K562 (cell line): ENCODE data around the gene DOK4. TPM values are rescaled to one million over a fixed set of nuclear protein-coding genes. Genes with fewer than 3 reads are reported as not detected.

Experiments
- polyA plus RNA-seq, 8 experiments: library from polyadenylated mRNA; depleted of rRNA in 4 of 8; stranded (reverse) in 5 of 8; unstranded in 3 of 8; fragments of >200 nt; fragmentation: Nextera tagmentation in 2 of 8; fragmentation: Illumina TruSeq in 1 of 8; extraction: Ambion mirVana in 2 of 8; extraction: Trizol in 1 of 8; gene quantifications; 2 replicates each; pipeline versions ENCODE4 v1.2.1 to v1.2.3, GENCODE V29; 2011 to 2014; ENCODE audit warnings: inconsistent platforms in 1 of 8, missing spikeins in 1 of 8
- total RNA-seq, 7 experiments: library from RNA; depleted of rRNA in 6 of 7; stranded (reverse); fragments of >200 nt in 6 of 7; fragmentation: Illumina TruSeq in 2 of 7; extraction: Trizol in 2 of 7; gene quantifications; 2 replicates each; pipeline versions ENCODE4 v1.2.1 to v1.2.3, GENCODE V29; 2011 to 2021; ENCODE audit warnings: low replicate concordance in 1 of 7

Gene DOK4
- total and polyA plus RNA-seq, 9 of the 15 experiments (the other 6 are each of a cell fraction or from before 2014, with no cell fraction given): 0.10 to 14.4 (median 8.3) TPM

Other genes with a start within 250 kb of the DOK4 start
Only the 7 nearest of the 14 such genes appear.
- not detected in 2 replicates for gene CX3CL1, start 114.0 kb downstream of the DOK4 start, total RNA-seq (2014; rRNA removed)
- gene CX3CL1, start 114.0 kb downstream of the DOK4 start, total RNA-seq (2014; rRNA removed; fragmentation: Illumina TruSeq; extraction: Trizol): not detected in 2 replicates
- gene CX3CL1, start 114.0 kb downstream of the DOK4 start, total RNA-seq (2015; rRNA removed; fragmentation: Illumina TruSeq; extraction: Trizol): not detected in 2 replicates
- 0.09 and 0.16 TPM in 2 replicates for gene CX3CL1, start 114.0 kb downstream of the DOK4 start, total RNA-seq (2021)
- not detected in 2 replicates for gene CX3CL1, start 114.0 kb downstream of the DOK4 start, polyA plus RNA-seq (2011; rRNA removed)
- not detected in 2 replicates for gene CX3CL1, start 114.0 kb downstream of the DOK4 start, polyA plus RNA-seq (2014; fragmentation: Illumina TruSeq; extraction: Trizol)
- gene CX3CL1, start 114.0 kb downstream of the DOK4 start, polyA plus RNA-seq (2014; fragmentation: Nextera tagmentation; extraction: Ambion mirVana): not detected
- not detected in 2 replicates for gene CX3CL1, start 114.0 kb downstream of the DOK4 start, polyA plus RNA-seq (2014; rRNA removed)
- not detected in 2 replicates for gene CCL17, start 81.7 kb downstream of the DOK4 start, total RNA-seq (2014; rRNA removed)
- not detected in 2 replicates for gene CCL17, start 81.7 kb downstream of the DOK4 start, total RNA-seq (2014; rRNA removed; fragmentation: Illumina TruSeq; extraction: Trizol)
- gene CCL17, start 81.7 kb downstream of the DOK4 start, total RNA-seq (2015; rRNA removed; fragmentation: Illumina TruSeq; extraction: Trizol): not detected in 2 replicates
- gene CCL17, start 81.7 kb downstream of the DOK4 start, total RNA-seq (2021): not detected in 2 replicates
- not detected in 2 replicates for gene CCL17, start 81.7 kb downstream of the DOK4 start, polyA plus RNA-seq (2011; rRNA removed)
- gene CCL17, start 81.7 kb downstream of the DOK4 start, polyA plus RNA-seq (2014; fragmentation: Illumina TruSeq; extraction: Trizol): not detected in 2 replicates
- gene CCL17, start 81.7 kb downstream of the DOK4 start, polyA plus RNA-seq (2014; fragmentation: Nextera tagmentation; extraction: Ambion mirVana): not detected
- gene CCL17, start 81.7 kb downstream of the DOK4 start, polyA plus RNA-seq (2014; rRNA removed): not detected in 2 replicates
- 79.2 and 100 TPM in 2 replicates for gene CIAPIN1, start 39.1 kb downstream of the DOK4 start, total RNA-seq (2014; rRNA removed)
- 78.2 and 83.6 TPM in 2 replicates for gene CIAPIN1, start 39.1 kb downstream of the DOK4 start, total RNA-seq (2014; rRNA removed; fragmentation: Illumina TruSeq; extraction: Trizol)
- gene CIAPIN1, start 39.1 kb downstream of the DOK4 start, total RNA-seq (2015; rRNA removed; fragmentation: Illumina TruSeq; extraction: Trizol): 71.8 and 74.6 TPM in 2 replicates
- 95.7 and 102 TPM in 2 replicates for gene CIAPIN1, start 39.1 kb downstream of the DOK4 start, total RNA-seq (2021)
- 98.1 and 104 TPM in 2 replicates for gene CIAPIN1, start 39.1 kb downstream of the DOK4 start, polyA plus RNA-seq (2011; rRNA removed)
- gene CIAPIN1, start 39.1 kb downstream of the DOK4 start, polyA plus RNA-seq (2014; fragmentation: Illumina TruSeq; extraction: Trizol): 85.8 and 87.4 TPM in 2 replicates
- gene CIAPIN1, start 39.1 kb downstream of the DOK4 start, polyA plus RNA-seq (2014; fragmentation: Nextera tagmentation; extraction: Ambion mirVana): 100 to 1,000 TPM; 256 to 263 TPM
- 68.3 and 72.8 TPM in 2 replicates for gene CIAPIN1, start 39.1 kb downstream of the DOK4 start, polyA plus RNA-seq (2014; rRNA removed)
- gene COQ9, start 39.0 kb downstream of the DOK4 start, total RNA-seq (2014; rRNA removed): 74.4 and 98.2 TPM in 2 replicates
- 62.5 and 65.5 TPM in 2 replicates for gene COQ9, start 39.0 kb downstream of the DOK4 start, total RNA-seq (2014; rRNA removed; fragmentation: Illumina TruSeq; extraction: Trizol)
- gene COQ9, start 39.0 kb downstream of the DOK4 start, total RNA-seq (2015; rRNA removed; fragmentation: Illumina TruSeq; extraction: Trizol): 68.9 and 71.4 TPM in 2 replicates
- 63.3 and 63.7 TPM in 2 replicates for gene COQ9, start 39.0 kb downstream of the DOK4 start, total RNA-seq (2021)
- gene COQ9, start 39.0 kb downstream of the DOK4 start, polyA plus RNA-seq (2011; rRNA removed): 139 and 143 TPM in 2 replicates
- 92.0 and 110 TPM in 2 replicates for gene COQ9, start 39.0 kb downstream of the DOK4 start, polyA plus RNA-seq (2014; fragmentation: Illumina TruSeq; extraction: Trizol)
- gene COQ9, start 39.0 kb downstream of the DOK4 start, polyA plus RNA-seq (2014; fragmentation: Nextera tagmentation; extraction: Ambion mirVana): 10 to 100 TPM; 35.0 to 55.2 TPM
- gene COQ9, start 39.0 kb downstream of the DOK4 start, polyA plus RNA-seq (2014; rRNA removed): 84.2 and 102 TPM in 2 replicates
- gene POLR2C, start 23.8 kb downstream of the DOK4 start, total RNA-seq (2014; rRNA removed): 131 and 139 TPM in 2 replicates
- gene POLR2C, start 23.8 kb downstream of the DOK4 start, total RNA-seq (2014; rRNA removed; fragmentation: Illumina TruSeq; extraction: Trizol): 89.3 and 90.1 TPM in 2 replicates
- gene POLR2C, start 23.8 kb downstream of the DOK4 start, total RNA-seq (2015; rRNA removed; fragmentation: Illumina TruSeq; extraction: Trizol): 92.3 and 93.9 TPM in 2 replicates
- gene POLR2C, start 23.8 kb downstream of the DOK4 start, total RNA-seq (2021): 77.2 and 84.5 TPM in 2 replicates
- gene POLR2C, start 23.8 kb downstream of the DOK4 start, polyA plus RNA-seq (2011; rRNA removed): 163 and 170 TPM in 2 replicates
- 107 and 131 TPM in 2 replicates for gene POLR2C, start 23.8 kb downstream of the DOK4 start, polyA plus RNA-seq (2014; fragmentation: Illumina TruSeq; extraction: Trizol)
- 10 to 100 TPM; 70.3 to 87.4 TPM for gene POLR2C, start 23.8 kb downstream of the DOK4 start, polyA plus RNA-seq (2014; fragmentation: Nextera tagmentation; extraction: Ambion mirVana)
- 97.5 and 108 TPM in 2 replicates for gene POLR2C, start 23.8 kb downstream of the DOK4 start, polyA plus RNA-seq (2014; rRNA removed)
- gene CCDC102A, start 50.1 kb upstream of the DOK4 start, total RNA-seq (2014; rRNA removed): 3.8 and 4.9 TPM in 2 replicates
- gene CCDC102A, start 50.1 kb upstream of the DOK4 start, total RNA-seq (2014; rRNA removed; fragmentation: Illumina TruSeq; extraction: Trizol): 0.16 and 0.58 TPM in 2 replicates
- 1.4 and 2.1 TPM in 2 replicates for gene CCDC102A, start 50.1 kb upstream of the DOK4 start, total RNA-seq (2015; rRNA removed; fragmentation: Illumina TruSeq; extraction: Trizol)
- gene CCDC102A, start 50.1 kb upstream of the DOK4 start, total RNA-seq (2021): 2.7 and 3.0 TPM in 2 replicates
- 2.2 and 2.4 TPM in 2 replicates for gene CCDC102A, start 50.1 kb upstream of the DOK4 start, polyA plus RNA-seq (2011; rRNA removed)
- 0.85 and 1.4 TPM in 2 replicates for gene CCDC102A, start 50.1 kb upstream of the DOK4 start, polyA plus RNA-seq (2014; fragmentation: Illumina TruSeq; extraction: Trizol)
- gene CCDC102A, start 50.1 kb upstream of the DOK4 start, polyA plus RNA-seq (2014; fragmentation: Nextera tagmentation; extraction: Ambion mirVana): under 1 TPM; 0.03 to 0.11 TPM
- gene CCDC102A, start 50.1 kb upstream of the DOK4 start, polyA plus RNA-seq (2014; rRNA removed): 2.0 and 4.9 TPM in 2 replicates
- gene ADGRG5, start 56.1 kb upstream of the DOK4 start, total RNA-seq (2014; rRNA removed): 0.08 and 0.09 TPM in 2 replicates
- gene ADGRG5, start 56.1 kb upstream of the DOK4 start, total RNA-seq (2014; rRNA removed; fragmentation: Illumina TruSeq; extraction: Trizol): 0.07 TPM in 1 of 2 replicates, not detected in the other
- gene ADGRG5, start 56.1 kb upstream of the DOK4 start, total RNA-seq (2015; rRNA removed; fragmentation: Illumina TruSeq; extraction: Trizol): 0.14 and 0.30 TPM in 2 replicates
- 0.09 and 0.27 TPM in 2 replicates for gene ADGRG5, start 56.1 kb upstream of the DOK4 start, total RNA-seq (2021)
- 0.01 and 0.11 TPM in 2 replicates for gene ADGRG5, start 56.1 kb upstream of the DOK4 start, polyA plus RNA-seq (2011; rRNA removed)
- gene ADGRG5, start 56.1 kb upstream of the DOK4 start, polyA plus RNA-seq (2014; fragmentation: Illumina TruSeq; extraction: Trizol): 0.08 and 0.10 TPM in 2 replicates
- under 1 TPM; 0.01 to 0.39 TPM for gene ADGRG5, start 56.1 kb upstream of the DOK4 start, polyA plus RNA-seq (2014; fragmentation: Nextera tagmentation; extraction: Ambion mirVana)
- gene ADGRG5, start 56.1 kb upstream of the DOK4 start, polyA plus RNA-seq (2014; rRNA removed): 0.04 and 0.15 TPM in 2 replicates